Gastrocnemius medialis (tissue), 4 donors: ENCODE results near the gene MEIS3.

Experiments
- POLR2A ChIP-seq, 2 donors: fragments of 450-650 bp; IDR thresholded peaks; one replicate each; pipeline ENCODE4 v1.6.1; 2017; ENCODE audit warnings: antibody characterized with exemption in 2 of 2, mild to moderate bottlenecking in 2 of 2, moderate library complexity in 2 of 2
- TF ChIP-seq, protein P1 (sequence below), 5 experiments: fragments of 450-650 bp in 3 of 5; fragments of 200-600 bp in 2 of 5; sonication (generic) in 2 of 5; IDR thresholded peaks in 4 of 5; conservative IDR thresholded peaks in 1 of 5; 1 replicate in 4 of 5; 2 replicates in 1 of 5; pipeline ENCODE4 v1.5.1; 2016 to 2019; ENCODE audit warnings: antibody characterized with exemption in 5 of 5, mild to moderate bottlenecking in 3 of 5, moderate library complexity in 3 of 5

DNA sequence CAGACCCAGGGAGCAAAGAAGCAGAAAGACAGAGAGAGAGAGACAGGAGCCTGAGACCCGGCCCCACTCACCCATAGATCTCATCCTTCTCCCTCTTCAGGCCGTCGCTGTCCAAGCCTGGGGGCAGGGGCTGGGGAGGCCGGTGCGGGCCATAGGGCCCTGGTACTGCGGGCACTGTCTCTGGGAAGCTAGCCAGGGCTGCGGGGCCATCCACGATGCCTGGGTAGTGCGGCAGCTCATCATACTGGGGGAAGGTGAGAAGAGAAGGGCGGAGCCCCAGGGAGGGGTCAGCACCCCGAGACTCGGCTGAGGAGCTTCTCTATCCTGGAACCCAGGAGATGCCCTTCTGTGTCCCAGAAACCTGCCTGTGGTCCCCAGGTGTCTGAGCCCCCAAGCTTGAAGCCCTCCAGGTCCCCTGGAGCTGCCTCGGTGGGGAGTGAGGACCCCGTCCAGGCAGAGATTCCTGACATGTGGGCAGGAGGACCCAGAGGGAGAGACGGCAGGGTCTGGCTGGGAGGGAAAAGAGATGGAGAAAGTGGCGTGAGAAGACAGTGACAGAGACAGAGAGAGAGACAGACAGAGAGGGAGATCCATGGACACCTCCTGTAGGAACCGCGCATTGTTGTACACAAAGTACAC is 2.1 kb downstream of the MEIS3 start:
- TF ChIP-seq, protein P1, sequence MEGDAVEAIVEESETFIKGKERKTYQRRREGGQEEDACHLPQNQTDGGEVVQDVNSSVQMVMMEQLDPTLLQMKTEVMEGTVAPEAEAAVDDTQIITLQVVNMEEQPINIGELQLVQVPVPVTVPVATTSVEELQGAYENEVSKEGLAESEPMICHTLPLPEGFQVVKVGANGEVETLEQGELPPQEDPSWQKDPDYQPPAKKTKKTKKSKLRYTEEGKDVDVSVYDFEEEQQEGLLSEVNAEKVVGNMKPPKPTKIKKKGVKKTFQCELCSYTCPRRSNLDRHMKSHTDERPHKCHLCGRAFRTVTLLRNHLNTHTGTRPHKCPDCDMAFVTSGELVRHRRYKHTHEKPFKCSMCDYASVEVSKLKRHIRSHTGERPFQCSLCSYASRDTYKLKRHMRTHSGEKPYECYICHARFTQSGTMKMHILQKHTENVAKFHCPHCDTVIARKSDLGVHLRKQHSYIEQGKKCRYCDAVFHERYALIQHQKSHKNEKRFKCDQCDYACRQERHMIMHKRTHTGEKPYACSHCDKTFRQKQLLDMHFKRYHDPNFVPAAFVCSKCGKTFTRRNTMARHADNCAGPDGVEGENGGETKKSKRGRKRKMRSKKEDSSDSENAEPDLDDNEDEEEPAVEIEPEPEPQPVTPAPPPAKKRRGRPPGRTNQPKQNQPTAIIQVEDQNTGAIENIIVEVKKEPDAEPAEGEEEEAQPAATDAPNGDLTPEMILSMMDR (IDR thresholded peaks at IDR 0.05 in 4 of 5, conservative IDR thresholded peaks at IDR 0.05 in 1 of 5), result no peak
- no peak for TF ChIP-seq POLR2A (IDR thresholded peaks at IDR 0.05)
